ENCODE measurements around the gene CCDC190.
"Not testable (repeated sequence)": the region's sequence is repeated elsewhere in the genome, so short reads cannot be mapped to it uniquely, and the experiment has no call there.

Gene CCDC190

DNA sequence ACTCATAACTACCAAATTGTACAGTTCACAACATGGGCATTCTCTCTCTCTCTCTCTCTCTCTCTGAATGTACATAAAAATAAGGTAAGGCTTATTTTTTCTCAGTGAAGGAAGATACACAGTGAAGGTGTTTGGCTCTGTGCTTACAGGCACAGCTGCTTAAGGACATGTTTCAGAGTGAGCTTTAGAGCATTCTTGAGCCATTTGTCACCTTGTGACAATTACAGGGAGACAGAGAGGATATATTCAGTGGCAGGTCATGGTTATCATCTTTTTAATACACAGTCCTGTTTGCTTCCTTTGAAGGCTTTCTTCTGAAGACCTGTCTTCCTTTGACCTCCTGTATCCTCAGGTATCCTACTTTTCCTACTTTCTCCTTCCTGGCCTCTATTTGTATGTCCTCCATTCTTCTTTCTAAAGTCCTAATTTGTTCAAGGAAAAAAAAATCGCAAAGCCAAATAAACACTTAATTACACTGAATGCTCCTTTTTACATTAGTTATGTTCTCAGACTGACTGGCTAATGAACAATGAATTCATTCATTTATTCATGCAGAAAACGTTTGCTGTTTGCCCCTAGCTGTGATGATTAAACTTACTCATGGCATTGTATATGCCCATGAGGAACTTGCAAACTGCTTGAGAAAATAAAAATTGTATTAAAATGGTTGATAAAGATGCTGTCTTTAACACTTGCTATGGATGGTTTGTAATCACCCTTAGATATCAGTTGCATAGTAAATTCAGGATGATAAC, 37.0 kb downstream of the CCDC190 start:
- no peak for DNase-seq

DNA sequence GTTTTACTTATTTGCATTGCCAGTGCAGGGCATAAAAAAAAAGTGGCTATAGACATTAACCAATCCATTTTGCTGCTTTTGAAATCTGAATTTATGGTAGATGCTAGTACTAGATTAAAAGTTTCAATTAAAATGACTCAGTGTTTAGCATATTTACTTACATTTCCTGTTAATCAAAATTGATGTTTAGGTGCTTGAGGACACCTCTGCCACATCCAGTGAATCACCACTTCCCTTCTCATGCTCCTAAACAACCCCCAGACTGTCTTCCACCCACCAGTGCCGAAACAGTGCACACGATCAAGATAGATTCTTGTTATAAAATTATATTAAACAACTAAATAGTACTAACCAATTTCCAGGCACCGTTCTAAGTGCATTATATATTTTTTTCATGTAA, 37.7 kb downstream of the CCDC190 start:
- no peak for DNase-seq

DNA sequence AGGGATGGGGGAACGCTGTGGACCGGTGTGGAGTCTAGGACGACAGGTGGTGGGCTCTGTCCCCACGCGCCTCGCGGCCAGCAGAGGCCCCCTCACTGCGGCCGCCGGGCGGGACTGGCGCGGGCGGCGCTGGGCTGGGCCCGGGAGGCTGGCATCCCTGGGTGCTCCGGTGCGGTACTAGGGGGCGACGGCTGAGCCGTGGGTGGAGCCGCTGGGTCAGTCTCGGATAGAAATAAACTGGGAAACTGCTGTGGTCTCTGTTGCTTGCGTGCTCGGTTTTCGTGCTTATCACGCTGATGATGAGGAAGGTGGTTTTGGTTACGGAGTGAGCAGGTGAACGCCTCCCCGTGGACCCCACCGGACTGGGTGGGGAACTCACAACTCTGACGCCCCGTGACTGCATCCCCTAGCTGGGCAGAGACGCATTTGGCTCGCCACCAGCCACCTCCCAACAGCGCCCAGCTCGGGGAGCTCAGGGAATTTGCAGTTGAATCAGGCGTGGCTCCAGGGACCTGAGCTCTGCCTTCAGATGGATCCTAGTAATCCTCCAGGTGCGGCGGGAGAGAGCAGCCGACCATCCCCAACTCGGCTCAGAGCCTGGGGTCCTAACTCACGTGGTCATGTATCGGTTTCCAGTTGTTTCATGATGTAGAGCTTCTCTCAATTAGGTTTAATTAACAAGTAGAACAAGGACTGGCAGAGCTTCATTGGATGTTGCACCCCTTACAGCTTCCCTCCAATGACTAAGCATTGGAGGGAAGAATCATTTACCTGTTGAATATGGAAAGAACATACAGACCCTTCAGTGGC, 38.4 kb downstream of the CCDC190 start:
- DNase-seq = no peak

DNA sequence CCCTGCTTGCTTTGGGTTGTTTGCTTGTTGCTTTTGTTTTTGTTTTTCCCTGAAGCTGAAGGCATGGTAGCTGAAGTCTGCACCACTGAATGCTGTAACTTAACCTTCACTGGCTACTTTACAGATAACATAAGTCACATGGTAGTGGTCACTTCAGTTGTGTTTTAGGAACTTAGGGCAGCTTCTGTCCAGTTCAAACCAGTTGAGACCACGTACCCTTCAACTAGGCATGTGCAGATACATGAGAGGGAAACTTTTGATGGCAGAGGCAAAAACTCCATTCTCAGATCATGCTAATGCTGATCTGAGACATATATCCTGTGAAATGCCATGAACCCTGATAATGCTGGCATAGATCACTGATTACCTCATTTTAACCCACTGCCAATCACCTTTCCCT, 42.3 kb downstream of the CCDC190 start:
- not testable (repeated sequence) for DNase-seq

DNA sequence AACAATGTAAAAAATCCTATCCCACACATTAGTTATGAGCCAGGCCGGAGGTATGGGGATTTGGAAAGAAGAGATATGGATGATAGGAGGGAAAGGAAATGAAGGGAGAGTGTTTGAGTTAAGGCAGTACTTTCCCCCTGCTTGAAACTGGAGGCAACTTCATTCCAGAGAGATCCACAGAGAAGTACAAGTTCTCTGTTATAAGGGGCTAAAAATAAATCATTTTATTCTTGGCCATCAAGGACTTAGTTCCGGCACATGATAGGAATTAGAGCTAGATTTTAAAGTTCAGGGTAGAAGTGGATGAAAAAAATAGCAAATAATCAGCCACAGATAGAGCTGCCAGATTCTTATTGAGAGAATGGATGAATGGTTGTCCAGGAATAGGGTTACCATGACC, 42.8 kb downstream of the CCDC190 start:
- DNase-seq = not testable (repeated sequence)

DNA sequence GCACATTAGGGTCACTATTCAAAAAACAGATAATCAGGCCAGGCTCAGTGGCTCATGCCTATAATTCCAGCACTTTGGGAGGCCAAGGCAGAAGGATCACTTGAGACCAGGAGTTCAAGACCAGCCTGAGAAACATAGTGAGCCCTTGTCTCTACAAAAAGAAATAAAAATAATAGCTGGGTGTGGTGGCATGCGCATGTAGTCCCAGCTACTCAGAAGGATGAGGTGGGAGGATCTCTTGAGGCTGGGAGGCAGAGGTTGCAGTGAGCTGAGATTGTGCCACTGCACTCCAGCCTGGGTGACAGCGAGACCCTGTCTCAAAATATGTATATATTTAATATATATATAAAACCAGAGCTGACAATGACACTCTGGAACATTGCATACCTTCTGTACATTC, 48.6 kb downstream of the CCDC190 start:
- DNase-seq = not testable (repeated sequence)

DNA sequence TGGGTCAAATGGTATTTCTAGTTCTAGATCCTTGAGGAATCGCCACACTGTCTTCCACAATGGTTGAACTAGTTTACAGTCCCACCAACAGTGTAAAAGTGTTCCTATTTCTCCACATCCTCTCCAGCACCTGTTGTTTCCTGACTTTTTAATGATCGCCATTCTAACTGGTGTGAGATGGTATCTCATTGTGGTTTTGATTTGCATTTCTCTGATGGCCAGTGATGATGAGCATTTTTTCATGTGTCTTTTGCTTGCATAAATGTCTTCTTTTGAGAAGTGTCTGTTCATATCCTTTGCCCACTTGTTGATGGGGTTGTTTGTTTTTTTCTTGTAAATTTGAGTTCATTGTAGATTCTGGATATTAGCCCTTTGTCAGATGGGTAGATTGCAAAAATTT, 53.5 kb downstream of the CCDC190 start:
- DNase-seq = not testable (repeated sequence)

Measured in activated T-cell treated with anti-CD3 and anti-CD28 coated beads for 4 hours (primary cell).